ENCODE results near the gene RSL24D1. TPM values are rescaled to one million over a fixed set of nuclear protein-coding genes. Genes with fewer than 3 reads are reported as not detected.

The RSL24D1 gene
- total and polyA plus RNA-seq, 2 of the 13 experiments (the other 11 are each of a cell fraction or from before 2014, with no cell fraction given): 58.8 to 100.0 TPM

- no peak for TF ChIP-seq SP1 (IDR thresholded peaks at IDR 0.05)
- peak; percentile 8; the same call in 1 of the 2 replicates for TF ChIP-seq SP1 (CRISPR knock-in tag; IDR thresholded peaks at IDR 0.05)
- peak; percentile 61; the same call in 1 of the 2 replicates for TF ChIP-seq ZNF709 (CRISPR knock-in tag; IDR thresholded peaks at IDR 0.05)
- 0 out of 2 replicates have a peak, but pooled peaks have one; percentile 31 for TF ChIP-seq E2F1 (CRISPR knock-in tag; IDR thresholded peaks at IDR 0.05)
- TF ChIP-seq SALL2 (CRISPR knock-in tag; IDR thresholded peaks at IDR 0.05): no peak
- TF ChIP-seq ZMYM3 (CRISPR knock-in tag; IDR thresholded peaks at IDR 0.05): no peak; the same call in 1 of the 2 replicates
- TF ChIP-seq ZNF562 (CRISPR knock-in tag; IDR thresholded peaks at IDR 0.05; ENCODE audit: borderline replicate concordance): no peak
- TF ChIP-seq ZNF639 (CRISPR knock-in tag; conservative IDR thresholded peaks at IDR 0.05): peak; percentile 65; the same call in 1 of the 2 replicates
- TF ChIP-seq RBM39 (IDR thresholded peaks at IDR 0.05; ENCODE audit: low read depth, low read length, poor library complexity, severe bottlenecking): peak; percentile 33
- TF ChIP-seq SRY (CRISPR knock-in tag; IDR thresholded peaks at IDR 0.05): 0 out of 2 replicates have a peak, but pooled peaks have one; percentile 62
- TF ChIP-seq TBX2 (CRISPR knock-in tag; IDR thresholded peaks at IDR 0.05; ENCODE audit: borderline replicate concordance): peak; percentile 77; the same call in 1 of the 2 replicates
- no peak for TF ChIP-seq PRMT3 (CRISPR knock-in tag; IDR thresholded peaks at IDR 0.05; ENCODE audit: borderline replicate concordance, low read depth)
- peak; percentile 87 for TF ChIP-seq NRL (CRISPR knock-in tag; IDR thresholded peaks at IDR 0.05; ENCODE audit: borderline replicate concordance)
- 0 out of 2 replicates have a peak, but pooled peaks have one; percentile 12 for TF ChIP-seq ZNF615 (CRISPR knock-in tag; IDR thresholded peaks at IDR 0.05; ENCODE audit: borderline replicate concordance)
- no peak; the same call in 1 of the 2 replicates for TF ChIP-seq BRCA1 (CRISPR knock-in tag; IDR thresholded peaks at IDR 0.05)
- no peak for TF ChIP-seq AGO1 (IDR thresholded peaks at IDR 0.05; ENCODE audit: low read depth, low read length, poor library complexity, severe bottlenecking)
- TF ChIP-seq ZNF225 (CRISPR knock-in tag; IDR thresholded peaks at IDR 0.05): no peak; the same call in 1 of the 2 replicates
- no peak for TF ChIP-seq MBNL3 (CRISPR knock-in tag; conservative IDR thresholded peaks at IDR 0.05)
- no peak for TF ChIP-seq ZBTB10 (CRISPR knock-in tag; IDR thresholded peaks at IDR 0.05; ENCODE audit: borderline replicate concordance)
- TF ChIP-seq SPEN (CRISPR knock-in tag; IDR thresholded peaks at IDR 0.05; ENCODE audit: low read depth): peak; percentile 91
- TF ChIP-seq ZBTB39 (CRISPR knock-in tag; IDR thresholded peaks at IDR 0.05): no peak
Measured at GRCh38 chr15:55196458-55197361, at the start of gene RSL24D1 (continued).

All from HepG2 (cell line).